HEK293T (cell line): Measurements from ENCODE around the gene ZNF80.

ENCODE experiments used
- FOXM1 ChIP-seq: fragments of 450-650 bp; IDR thresholded peaks from 2 replicates; pipeline ENCODE4 v1.6.1; 2017; ENCODE audit warnings: mild to moderate bottlenecking, borderline replicate concordance
- L3MBTL2 ChIP-seq: fragments of 450-650 bp; conservative IDR thresholded peaks from 2 replicates; pipeline ENCODE4 v1.6.1; 2016; ENCODE audit warnings: mild to moderate bottlenecking

GRCh38 chr3:114235431-114235830, 1.9 kb downstream of the ZNF80 start:
- no peak for TF ChIP-seq L3MBTL2
- TF ChIP-seq FOXM1, result no peak
